ENCODE measurements around the gene BANP. TPM values are rescaled to one million over a fixed set of nuclear protein-coding genes. Genes with fewer than 3 reads are reported as not detected.
"Not testable (repeated sequence)": the region's sequence is repeated elsewhere in the genome, so short reads cannot be mapped to it uniquely, and the experiment has no call there.

BANP gene
- total RNA-seq, 2 experiments from 2014 or later: 35.1 to 38.6 TPM

GRCh38 chr16:88117476-88117868 is 166.2 kb downstream of the BANP start:
- Mint-ChIP-seq H3K27me3 (ENCODE audit: low read depth) (no peaks in the 10 kb centered on the region), H3K36me3 (ENCODE audit: low read depth) (no peaks in the 10 kb centered on the region), H3K4me3 (no peak overlapping the region), H3K27ac (no peak overlapping the region), H3K9me3 (no peaks in the 10 kb centered on the region), H3K4me1 (ENCODE audit: low read depth) (no peaks in the 10 kb centered on the region)
- intact Hi-C loops (cut with micrococcal nuclease): no loop called here
- CTCF ChIA-PET: no interaction called here
- no peak for DNase-seq

GRCh38 chr16:88118376-88118775 is 167.1 kb downstream of the BANP start:
- Mint-ChIP-seq H3K4me3 (no peak overlapping the region), H3K9me3 (no peaks in the 10 kb centered on the region), H3K36me3 (ENCODE audit: low read depth) (no peaks in the 10 kb centered on the region), H3K27ac (no peak overlapping the region), H3K4me1 (ENCODE audit: low read depth) (no peaks in the 10 kb centered on the region), H3K27me3 (ENCODE audit: low read depth) (no peaks in the 10 kb centered on the region)
- intact Hi-C loops (cut with micrococcal nuclease): no loop called here
- CTCF ChIA-PET: interaction anchor here (0.6 kb wide), 1 partner anchor 354 kb away, joined by 7 read pairs; no protein-coding TSS in a partner anchor
- DNase-seq: no peak

GRCh38 chr16:88118852-88119741 is 167.9 kb downstream of the BANP start:
- H3K36me3 Mint-ChIP-seq (ENCODE audit: low read depth); intact Hi-C loops (cut with micrococcal nuclease); H3K27me3 Mint-ChIP-seq (ENCODE audit: low read depth); H3K9me3 Mint-ChIP-seq; H3K4me1 Mint-ChIP-seq (ENCODE audit: low read depth); H3K4me3 Mint-ChIP-seq; DNase-seq; H3K27ac Mint-ChIP-seq: not testable (repeated sequence)
- CTCF ChIA-PET: interaction anchor here (0.6 kb wide), 1 partner anchor 354 kb away, joined by 7 read pairs; no protein-coding TSS in a partner anchor

- CTCF ChIA-PET; H3K27ac Mint-ChIP-seq; intact Hi-C loops (cut with micrococcal nuclease); DNase-seq; H3K36me3 Mint-ChIP-seq (ENCODE audit: low read depth); H3K27me3 Mint-ChIP-seq (ENCODE audit: low read depth); H3K4me3 Mint-ChIP-seq; H3K4me1 Mint-ChIP-seq (ENCODE audit: low read depth); H3K9me3 Mint-ChIP-seq: not testable (repeated sequence)
Observed at GRCh38 chr16:88119881-88120751, 168.9 kb downstream of the BANP start.

GRCh38 chr16:88120812-88121211 is 169.6 kb downstream of the BANP start:
- Mint-ChIP-seq H3K4me3 (no peak overlapping the region), H3K36me3 (ENCODE audit: low read depth) (no peaks in the 10 kb centered on the region), H3K27ac (no peak overlapping the region), H3K9me3 (no peaks in the 10 kb centered on the region), H3K27me3 (ENCODE audit: low read depth) (no peaks in the 10 kb centered on the region), H3K4me1 (ENCODE audit: low read depth) (no peaks in the 10 kb centered on the region)
- no peak for DNase-seq
- intact Hi-C loops (cut with micrococcal nuclease): no loop called here
- CTCF ChIA-PET: no interaction called here

- CTCF ChIA-PET; H3K4me3 Mint-ChIP-seq; H3K27me3 Mint-ChIP-seq (ENCODE audit: low read depth); H3K9me3 Mint-ChIP-seq; H3K36me3 Mint-ChIP-seq (ENCODE audit: low read depth); H3K4me1 Mint-ChIP-seq (ENCODE audit: low read depth); intact Hi-C loops (cut with micrococcal nuclease); H3K27ac Mint-ChIP-seq; DNase-seq: not testable (repeated sequence)
Observed at GRCh38 chr16:88121391-88121790, 170.2 kb downstream of the BANP start.

- Mint-ChIP-seq H3K27me3 (ENCODE audit: low read depth) (no peaks in the 10 kb centered on the region), H3K36me3 (ENCODE audit: low read depth) (no peaks in the 10 kb centered on the region), H3K27ac (no peak overlapping the region), H3K4me1 (ENCODE audit: low read depth) (no peaks in the 10 kb centered on the region), H3K4me3 (no peak overlapping the region), H3K9me3 (no peaks in the 10 kb centered on the region)
- no peak for DNase-seq
- CTCF ChIA-PET: no interaction called here
- intact Hi-C loops (cut with micrococcal nuclease): no loop called here
Observed at GRCh38 chr16:88121886-88122580, 170.8 kb downstream of the BANP start.

Other genes with a start within 250 kb of the BANP start
- 10 to 100 TPM; 56.2 to 62.4 TPM for gene KLHDC4, start 185.4 kb upstream of the BANP start, total RNA-seq
- 100 to 1,000 TPM; 343 to 346 TPM for gene SLC7A5, start 81.9 kb upstream of the BANP start, total RNA-seq
- not detected for gene CA5A, start 14.9 kb upstream of the BANP start, total RNA-seq